Measurements from ENCODE around the gene MAP1S.

DNA sequence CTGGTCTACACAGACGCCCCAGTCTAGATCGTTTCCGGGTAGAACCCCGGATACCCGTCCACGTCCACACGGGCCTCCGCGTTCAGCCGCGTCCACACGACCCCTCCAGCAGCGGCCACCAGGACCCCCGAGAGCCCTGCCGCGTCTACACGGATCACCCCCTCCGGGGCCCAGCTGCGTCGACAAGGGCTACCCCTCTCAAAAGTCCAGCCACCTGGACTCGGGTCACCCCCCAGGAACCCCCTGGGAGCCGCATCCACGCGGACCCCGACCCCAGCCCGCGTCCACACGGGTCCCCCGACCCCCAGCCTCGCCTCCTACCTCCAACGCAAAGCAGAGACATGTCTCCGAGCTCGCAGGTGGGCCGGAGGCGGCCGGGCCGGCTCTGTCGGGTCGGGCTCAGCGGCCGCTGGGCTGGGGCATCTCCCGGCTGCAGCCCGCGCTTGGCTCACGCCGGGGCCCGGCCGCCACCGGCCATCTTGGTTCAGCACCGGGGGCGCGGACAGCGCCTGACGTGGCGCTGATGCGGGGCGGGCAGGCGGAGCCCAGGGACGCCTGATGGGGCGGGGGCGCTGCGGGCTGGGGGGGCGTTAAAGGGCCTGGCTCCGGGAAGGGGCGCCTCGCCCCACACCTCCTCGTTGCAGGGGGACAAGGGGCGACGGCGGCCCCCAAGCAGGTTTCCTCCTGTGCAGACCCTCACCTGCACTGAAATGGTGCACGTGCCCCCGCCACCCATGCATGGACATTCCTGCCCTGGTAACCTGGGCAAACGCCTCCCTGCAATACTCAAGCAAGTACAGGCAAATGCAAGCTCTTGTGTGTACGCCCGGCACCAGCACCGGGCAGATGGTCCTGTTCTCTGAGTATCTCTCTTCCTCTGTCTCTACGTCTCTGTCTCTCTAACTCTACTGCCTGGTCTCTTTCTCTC is 31.2 kb upstream of the MAP1S start, which contains the start of gene UNC13A:
- TF ChIP-seq EZH2 (IDR thresholded peaks at IDR 0.05; ENCODE audit: borderline replicate concordance, low read depth, low read length, severe bottlenecking): no peak
- TF ChIP-seq CTCF (IDR thresholded peaks at IDR 0.05; ENCODE audit: borderline replicate concordance, extremely low read depth, low read length, poor library complexity, severe bottlenecking): no peak

Measured in DND-41 (cell line).